Tibial nerve (tissue), 3 donors: ENCODE measurements around the gene CDK15.
"Not testable (repeated sequence)": the region's sequence is repeated elsewhere in the genome, so short reads cannot be mapped to it uniquely, and the experiment has no call there.

ENCODE experiments used
- POLR2A ChIP-seq, 2 donors: fragments of 450-650 bp; IDR thresholded peaks; one replicate each; pipeline ENCODE4 v1.6.1; 2017; ENCODE audit warnings: antibody characterized with exemption in 2 of 2, mild to moderate bottlenecking in 2 of 2, moderate library complexity in 2 of 2
- TF ChIP-seq, protein P1 (sequence below), 5 experiments: fragments of 200-600 bp in 3 of 5; fragments of 450-650 bp in 2 of 5; sonication (generic) in 3 of 5; IDR thresholded peaks; one replicate each; pipeline ENCODE4 v1.5.1; 2016 to 2019; ENCODE audit warnings: antibody characterized with exemption in 5 of 5, mild to moderate bottlenecking in 3 of 5, moderate library complexity in 2 of 5

DNA sequence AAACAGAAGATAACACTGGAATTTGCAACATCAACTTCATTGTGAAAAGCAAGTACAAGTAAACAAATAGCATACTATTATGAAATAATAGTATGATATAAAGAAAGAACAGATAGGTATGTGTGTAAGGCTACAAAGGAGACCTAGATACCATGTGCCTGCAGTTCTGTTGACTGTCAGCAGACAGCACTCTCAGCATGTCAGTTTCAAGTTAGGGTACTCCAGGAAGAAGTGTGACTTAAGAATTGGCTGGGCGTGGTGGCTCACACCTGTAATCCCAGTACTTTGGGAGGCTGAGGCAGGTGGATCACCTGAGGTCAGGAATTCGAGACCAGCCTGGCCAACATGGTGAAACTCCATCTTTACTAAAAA, 7.4 kb upstream of the CDK15 start:
- TF ChIP-seq, protein P1, sequence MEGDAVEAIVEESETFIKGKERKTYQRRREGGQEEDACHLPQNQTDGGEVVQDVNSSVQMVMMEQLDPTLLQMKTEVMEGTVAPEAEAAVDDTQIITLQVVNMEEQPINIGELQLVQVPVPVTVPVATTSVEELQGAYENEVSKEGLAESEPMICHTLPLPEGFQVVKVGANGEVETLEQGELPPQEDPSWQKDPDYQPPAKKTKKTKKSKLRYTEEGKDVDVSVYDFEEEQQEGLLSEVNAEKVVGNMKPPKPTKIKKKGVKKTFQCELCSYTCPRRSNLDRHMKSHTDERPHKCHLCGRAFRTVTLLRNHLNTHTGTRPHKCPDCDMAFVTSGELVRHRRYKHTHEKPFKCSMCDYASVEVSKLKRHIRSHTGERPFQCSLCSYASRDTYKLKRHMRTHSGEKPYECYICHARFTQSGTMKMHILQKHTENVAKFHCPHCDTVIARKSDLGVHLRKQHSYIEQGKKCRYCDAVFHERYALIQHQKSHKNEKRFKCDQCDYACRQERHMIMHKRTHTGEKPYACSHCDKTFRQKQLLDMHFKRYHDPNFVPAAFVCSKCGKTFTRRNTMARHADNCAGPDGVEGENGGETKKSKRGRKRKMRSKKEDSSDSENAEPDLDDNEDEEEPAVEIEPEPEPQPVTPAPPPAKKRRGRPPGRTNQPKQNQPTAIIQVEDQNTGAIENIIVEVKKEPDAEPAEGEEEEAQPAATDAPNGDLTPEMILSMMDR (IDR thresholded peaks at IDR 0.05): not testable (repeated sequence)
- not testable (repeated sequence) for TF ChIP-seq POLR2A (IDR thresholded peaks at IDR 0.05)
